Muscle of leg (tissue), 11 donors: ENCODE results near the gene PLD5. TPM values are rescaled to one million over a fixed set of nuclear protein-coding genes. Genes with fewer than 3 reads are reported as not detected.
"Not testable (repeated sequence)": the region's sequence is repeated elsewhere in the genome, so short reads cannot be mapped to it uniquely, and the experiment has no call there.

ENCODE experiments used
- DNase-seq: peaks from one replicate; pipeline ENCODE4 v3.0.0; 2013
- H3K27ac ChIP-seq: one replicate; pipeline ENCODE4 v1.5.1; 2013; ENCODE audit warnings: mild to moderate bottlenecking, low read length, control low read depth
- H3K27me3 ChIP-seq: one replicate; pipeline ENCODE4 v1.6.1; 2013; ENCODE audit warnings: low read length; ENCODE audit not compliant: control insufficient read depth, insufficient read depth
- H3K36me3 ChIP-seq: one replicate; pipeline ENCODE4 v1.6.1; 2013; ENCODE audit warnings: low read length; ENCODE audit not compliant: control insufficient read depth, insufficient read depth
- H3K4me1 ChIP-seq: one replicate; pipeline ENCODE4 v1.6.1; 2013; ENCODE audit warnings: low read length; ENCODE audit not compliant: control insufficient read depth, insufficient read depth
- H3K4me3 ChIP-seq: one replicate; pipeline ENCODE4 v1.5.1; 2013; ENCODE audit warnings: low read length, control low read depth
- H3K9me3 ChIP-seq: replicated peaks from 2 replicates; pipeline ENCODE4 v1.6.1; 2013; ENCODE audit warnings: low read depth, low read length; ENCODE audit not compliant: control insufficient read depth
- WGBS: methylation state at CpG from one replicate; pipeline ENCODE4 v1.1.5; 2013; ENCODE audit warnings: missing lambda C conversion rate; ENCODE audit not compliant: insufficient coverage; 5-methylcytosine and 5-hydroxymethylcytosine counted together
- polyA plus RNA-seq, 8 donors: library from polyadenylated mRNA; unstranded; fragments of 120-200 nt; gene quantifications; one replicate each; pipeline versions ENCODE4 v1.2.1 to v1.2.3, GENCODE V29; 2013; ENCODE audit warnings: inconsistent platforms in 1 of 8, low replicate concordance in 1 of 8; ENCODE audit not compliant: insufficient read length in 8 of 8, insufficient read depth in 1 of 8
- total RNA-seq: library from RNA; stranded (reverse); fragments of 120-200 nt; gene quantifications from one replicate; pipeline ENCODE4 v1.2.4, GENCODE V29; 2013

The PLD5 gene
- total and polyA plus RNA-seq, 9 donors = 0.56 to 1.9 (median 1.2) TPM

GRCh38 chr1:242401937-242402336 lies 122.6 kb downstream of the PLD5 start:
- H3K4me3 ChIP-seq = no peak overlapping the region
- no peaks in the 10 kb centered on the region for H3K27me3 ChIP-seq
- no peak overlapping the region for H3K27ac ChIP-seq
- WGBS = no CpG with 5 or more reads among the region's 3 CpGs
- no peaks in the 10 kb centered on the region for H3K9me3 ChIP-seq
- DNase-seq = no peak
- no peaks in the 10 kb centered on the region for H3K4me1 ChIP-seq
- H3K36me3 ChIP-seq = no peaks in the 10 kb centered on the region

- no peaks in the 10 kb centered on the region for H3K36me3 ChIP-seq
- H3K27ac ChIP-seq = no peak overlapping the region
- no peaks in the 10 kb centered on the region for H3K4me1 ChIP-seq
- 80% methylated on average over 1 of the region's 5 CpGs for WGBS
- H3K27me3 ChIP-seq = no peaks in the 10 kb centered on the region
- H3K9me3 ChIP-seq = no peaks in the 10 kb centered on the region
- no peak overlapping the region for H3K4me3 ChIP-seq
- no peak for DNase-seq
Measured at GRCh38 chr1:242398351-242398750, 126.1 kb downstream of the PLD5 start.

- Histone ChIP-seq H3K9me3 (no peaks in the 10 kb centered on the region), H3K4me1 (no peaks in the 10 kb centered on the region), H3K27me3 (no peaks in the 10 kb centered on the region), H3K4me3 (no peak overlapping the region), H3K27ac (no peak overlapping the region), H3K36me3 (no peaks in the 10 kb centered on the region)
- DNase-seq = no peak
Measured at GRCh38 chr1:242391896-242392295, 132.6 kb downstream of the PLD5 start.

- H3K4me1 ChIP-seq, H3K9me3 ChIP-seq, H3K4me3 ChIP-seq, H3K27me3 ChIP-seq, DNase-seq, H3K36me3 ChIP-seq, H3K27ac ChIP-seq: not testable (repeated sequence)
- 75% methylated on average over 5 of the region's 6 CpGs for WGBS
Measured at GRCh38 chr1:242376121-242376520, 148.4 kb downstream of the PLD5 start.

GRCh38 chr1:242350446-242350845 lies 174.1 kb downstream of the PLD5 start:
- DNase-seq, H3K36me3 ChIP-seq, H3K9me3 ChIP-seq, H3K27ac ChIP-seq, H3K4me1 ChIP-seq, H3K27me3 ChIP-seq, H3K4me3 ChIP-seq: not testable (repeated sequence)
- 14% methylated on average over 1 of the region's 3 CpGs for WGBS

GRCh38 chr1:242349636-242350035 lies 174.9 kb downstream of the PLD5 start:
- Histone ChIP-seq H3K4me1 (no peaks in the 10 kb centered on the region), H3K9me3 (no peaks in the 10 kb centered on the region), H3K4me3 (no peak overlapping the region), H3K27ac (no peak overlapping the region), H3K36me3 (no peaks in the 10 kb centered on the region), H3K27me3 (no peaks in the 10 kb centered on the region)
- DNase-seq = no peak
- WGBS = 86% methylated on average over 1 of the region's 1 CpG

- H3K4me1 ChIP-seq, H3K9me3 ChIP-seq, H3K27me3 ChIP-seq, H3K4me3 ChIP-seq, H3K27ac ChIP-seq, H3K36me3 ChIP-seq: not testable (repeated sequence)
- 21% methylated on average over 2 of the region's 5 CpGs for WGBS
- DNase-seq = peak; percentile 2
Measured at GRCh38 chr1:242330865-242331264, 193.6 kb downstream of the PLD5 start.

- not testable (repeated sequence) for H3K4me3 ChIP-seq, H3K4me1 ChIP-seq, H3K36me3 ChIP-seq, H3K9me3 ChIP-seq, H3K27ac ChIP-seq, DNase-seq, H3K27me3 ChIP-seq
Measured at GRCh38 chr1:242327381-242327780, 197.1 kb downstream of the PLD5 start.

- not testable (repeated sequence) for DNase-seq, H3K36me3 ChIP-seq, H3K4me3 ChIP-seq, H3K27me3 ChIP-seq, H3K9me3 ChIP-seq, H3K4me1 ChIP-seq, H3K27ac ChIP-seq
- no CpG with 5 or more reads among the region's 7 CpGs for WGBS
Measured at GRCh38 chr1:242321981-242322380, 202.5 kb downstream of the PLD5 start.

GRCh38 chr1:242318140-242318539 lies 206.4 kb downstream of the PLD5 start:
- no peaks in the 10 kb centered on the region for H3K36me3 ChIP-seq
- H3K27ac ChIP-seq = no peak overlapping the region
- DNase-seq = no peak
- H3K4me1 ChIP-seq = no peaks in the 10 kb centered on the region
- no peaks in the 10 kb centered on the region for H3K27me3 ChIP-seq
- H3K9me3 ChIP-seq = no peaks in the 10 kb centered on the region
- H3K4me3 ChIP-seq = no peak overlapping the region
- WGBS = 85% methylated on average over 10 of the region's 10 CpGs

- H3K36me3 ChIP-seq, H3K27ac ChIP-seq, H3K27me3 ChIP-seq, H3K4me3 ChIP-seq, DNase-seq, H3K9me3 ChIP-seq, H3K4me1 ChIP-seq: not testable (repeated sequence)
- WGBS = no CpG with 5 or more reads among the region's 1 CpG
Measured at GRCh38 chr1:242314865-242315264, 209.6 kb downstream of the PLD5 start.
